Measurements from ENCODE around the gene PPM1L. TPM values are rescaled to one million over a fixed set of nuclear protein-coding genes. Genes with fewer than 3 reads are reported as not detected.

The PPM1L gene
- total RNA-seq, 1 donor from 2014 or later, result 8.5 TPM

GRCh38 chr3:160931474-160931873 lies 175.4 kb downstream of the PPM1L start:
- Mint-ChIP-seq H3K27ac (ENCODE audit: unreplicated experiment) (no peak overlapping the region), H3K4me3 (ENCODE audit: unreplicated experiment) (no peak overlapping the region), H3K9me3 (ENCODE audit: low read depth) (no peaks in the 10 kb centered on the region), H3K36me3 (ENCODE audit: low read depth) (no peaks in the 10 kb centered on the region), H3K27me3 (ENCODE audit: low read depth) (no peaks in the 10 kb centered on the region), H3K4me1 (ENCODE audit: low read depth) (peaks cover 17% of the 10 kb centered on the region)
- TF ChIP-seq, protein P1, sequence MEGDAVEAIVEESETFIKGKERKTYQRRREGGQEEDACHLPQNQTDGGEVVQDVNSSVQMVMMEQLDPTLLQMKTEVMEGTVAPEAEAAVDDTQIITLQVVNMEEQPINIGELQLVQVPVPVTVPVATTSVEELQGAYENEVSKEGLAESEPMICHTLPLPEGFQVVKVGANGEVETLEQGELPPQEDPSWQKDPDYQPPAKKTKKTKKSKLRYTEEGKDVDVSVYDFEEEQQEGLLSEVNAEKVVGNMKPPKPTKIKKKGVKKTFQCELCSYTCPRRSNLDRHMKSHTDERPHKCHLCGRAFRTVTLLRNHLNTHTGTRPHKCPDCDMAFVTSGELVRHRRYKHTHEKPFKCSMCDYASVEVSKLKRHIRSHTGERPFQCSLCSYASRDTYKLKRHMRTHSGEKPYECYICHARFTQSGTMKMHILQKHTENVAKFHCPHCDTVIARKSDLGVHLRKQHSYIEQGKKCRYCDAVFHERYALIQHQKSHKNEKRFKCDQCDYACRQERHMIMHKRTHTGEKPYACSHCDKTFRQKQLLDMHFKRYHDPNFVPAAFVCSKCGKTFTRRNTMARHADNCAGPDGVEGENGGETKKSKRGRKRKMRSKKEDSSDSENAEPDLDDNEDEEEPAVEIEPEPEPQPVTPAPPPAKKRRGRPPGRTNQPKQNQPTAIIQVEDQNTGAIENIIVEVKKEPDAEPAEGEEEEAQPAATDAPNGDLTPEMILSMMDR (IDR thresholded peaks at IDR 0.05), result no peak
- no peak for DNase-seq (ENCODE audit: low spot score)

DNA sequence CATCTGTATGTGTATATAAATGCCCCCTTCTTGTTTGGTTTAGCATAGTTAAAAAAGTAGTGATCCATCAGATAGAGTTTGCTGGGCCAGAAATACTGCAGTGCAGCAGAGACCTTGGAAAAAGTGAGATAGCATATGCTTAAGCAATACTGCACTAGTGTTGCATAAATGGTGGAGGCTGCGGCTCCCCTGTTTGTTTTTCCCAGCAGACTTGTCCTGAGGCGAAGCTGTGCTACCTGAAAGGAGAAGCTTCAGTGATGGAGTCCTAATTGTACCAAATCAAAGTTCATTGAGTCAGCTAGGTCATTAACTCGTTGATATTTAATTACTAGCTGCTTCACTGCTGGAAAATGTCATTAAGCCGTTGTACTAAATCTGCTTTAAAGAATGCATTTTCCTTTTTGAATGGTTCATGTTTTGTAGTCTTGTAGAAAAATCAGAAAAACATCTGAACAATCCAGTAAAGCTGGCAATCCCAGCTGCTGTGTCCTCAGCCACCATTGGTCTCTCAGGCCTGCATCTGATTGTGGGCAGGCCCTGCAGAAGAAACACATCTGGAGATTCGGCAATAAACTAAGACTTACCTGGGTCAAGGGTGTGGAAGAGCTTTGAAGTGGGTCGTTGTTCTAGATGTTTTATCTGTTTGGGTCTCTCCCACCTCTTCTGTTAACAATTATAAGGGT lies 179.5 kb downstream of the PPM1L start:
- TF ChIP-seq, protein P1 (IDR thresholded peaks at IDR 0.05), result no peak
- no peak overlapping the region for H3K4me3 Mint-ChIP-seq (ENCODE audit: unreplicated experiment)
- no peaks in the 10 kb centered on the region for H3K36me3 Mint-ChIP-seq (ENCODE audit: low read depth)
- DNase-seq (ENCODE audit: low spot score), result no peak
- H3K27ac Mint-ChIP-seq (ENCODE audit: unreplicated experiment), result no peak overlapping the region
- peaks cover 1% of the 10 kb centered on the region for H3K27me3 Mint-ChIP-seq (ENCODE audit: low read depth)
- no peaks in the 10 kb centered on the region for H3K9me3 Mint-ChIP-seq (ENCODE audit: low read depth)
- peaks cover 17% of the 10 kb centered on the region for H3K4me1 Mint-ChIP-seq (ENCODE audit: low read depth)

- no peak for DNase-seq (ENCODE audit: low spot score)
- TF ChIP-seq, protein P1 (IDR thresholded peaks at IDR 0.05), result peak; percentile 93
- H3K27ac Mint-ChIP-seq (ENCODE audit: unreplicated experiment), result no peak overlapping the region
- peaks cover 5% of the 10 kb centered on the region for H3K4me1 Mint-ChIP-seq (ENCODE audit: low read depth)
- no peaks in the 10 kb centered on the region for H3K9me3 Mint-ChIP-seq (ENCODE audit: low read depth)
- H3K36me3 Mint-ChIP-seq (ENCODE audit: low read depth), result no peaks in the 10 kb centered on the region
- no peak overlapping the region for H3K4me3 Mint-ChIP-seq (ENCODE audit: unreplicated experiment)
- peaks cover 1% of the 10 kb centered on the region for H3K27me3 Mint-ChIP-seq (ENCODE audit: low read depth)
These were observed 186.0 kb downstream of the PPM1L start for GRCh38 chr3:160941885-160942494.

DNA sequence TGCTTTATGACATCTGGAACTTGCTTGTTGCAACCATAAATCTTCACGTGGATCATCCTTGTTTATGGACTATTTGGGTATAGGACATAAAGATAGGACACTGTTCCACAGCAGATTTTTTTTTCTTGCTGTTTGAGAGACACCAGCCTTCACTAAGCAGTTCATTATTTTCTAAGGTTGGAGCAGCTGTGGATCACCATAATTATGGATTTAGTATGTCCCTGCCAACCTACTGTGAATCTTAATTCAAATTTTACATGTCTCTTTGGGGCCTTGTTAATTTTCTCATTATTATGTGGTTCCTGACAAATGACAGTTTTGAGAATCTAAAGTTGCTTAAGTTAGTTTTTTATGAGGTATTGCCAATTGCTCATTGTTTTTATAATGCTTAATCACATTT lies 188.0 kb downstream of the PPM1L start:
- no peak for DNase-seq (ENCODE audit: low spot score)
- peaks cover 5% of the 10 kb centered on the region for H3K4me1 Mint-ChIP-seq (ENCODE audit: low read depth)
- no peak overlapping the region for H3K4me3 Mint-ChIP-seq (ENCODE audit: unreplicated experiment)
- H3K27me3 Mint-ChIP-seq (ENCODE audit: low read depth), result peaks cover 1% of the 10 kb centered on the region
- H3K36me3 Mint-ChIP-seq (ENCODE audit: low read depth), result no peaks in the 10 kb centered on the region
- TF ChIP-seq, protein P1 (IDR thresholded peaks at IDR 0.05), result no peak
- H3K27ac Mint-ChIP-seq (ENCODE audit: unreplicated experiment), result no peak overlapping the region
- H3K9me3 Mint-ChIP-seq (ENCODE audit: low read depth), result no peaks in the 10 kb centered on the region

GRCh38 chr3:160945336-160945735 lies 189.3 kb downstream of the PPM1L start:
- H3K36me3 Mint-ChIP-seq (ENCODE audit: low read depth), result no peaks in the 10 kb centered on the region
- no peak for DNase-seq (ENCODE audit: low spot score)
- no peaks in the 10 kb centered on the region for H3K9me3 Mint-ChIP-seq (ENCODE audit: low read depth)
- H3K4me1 Mint-ChIP-seq (ENCODE audit: low read depth), result peaks cover 5% of the 10 kb centered on the region
- TF ChIP-seq, protein P1 (IDR thresholded peaks at IDR 0.05), result no peak
- H3K27ac Mint-ChIP-seq (ENCODE audit: unreplicated experiment), result no peak overlapping the region
- H3K4me3 Mint-ChIP-seq (ENCODE audit: unreplicated experiment), result no peak overlapping the region
- H3K27me3 Mint-ChIP-seq (ENCODE audit: low read depth), result no peaks in the 10 kb centered on the region
